HT-29 (cell line): ENCODE data around the gene SLC36A4. TPM values are rescaled to one million over a fixed set of nuclear protein-coding genes. Genes with fewer than 3 reads are reported as not detected.
"Not testable (repeated sequence)": the region's sequence is repeated elsewhere in the genome, so short reads cannot be mapped to it uniquely, and the experiment has no call there.

Experiments used
- DNase-seq: peaks from one replicate; pipeline ENCODE4 v3.0.0-alpha.2; 2015; ENCODE audit warnings: low spot score
- small RNA-seq: library from RNA; depleted of rRNA; stranded (forward); fragments of <200 nt; gene quantifications from one replicate; pipeline ENCODE3, GENCODE V24; 2014
- total RNA-seq: library from RNA; depleted of rRNA; stranded (reverse); fragments of >200 nt; shearing (Covaris generic); gene quantifications from 2 replicates; pipeline ENCODE4 v1.2.3, GENCODE V29; 2014; rRNA removed

SLC36A4 gene
- total RNA-seq, 1 experiment from 2014 or later, result 2.7 TPM

DNA sequence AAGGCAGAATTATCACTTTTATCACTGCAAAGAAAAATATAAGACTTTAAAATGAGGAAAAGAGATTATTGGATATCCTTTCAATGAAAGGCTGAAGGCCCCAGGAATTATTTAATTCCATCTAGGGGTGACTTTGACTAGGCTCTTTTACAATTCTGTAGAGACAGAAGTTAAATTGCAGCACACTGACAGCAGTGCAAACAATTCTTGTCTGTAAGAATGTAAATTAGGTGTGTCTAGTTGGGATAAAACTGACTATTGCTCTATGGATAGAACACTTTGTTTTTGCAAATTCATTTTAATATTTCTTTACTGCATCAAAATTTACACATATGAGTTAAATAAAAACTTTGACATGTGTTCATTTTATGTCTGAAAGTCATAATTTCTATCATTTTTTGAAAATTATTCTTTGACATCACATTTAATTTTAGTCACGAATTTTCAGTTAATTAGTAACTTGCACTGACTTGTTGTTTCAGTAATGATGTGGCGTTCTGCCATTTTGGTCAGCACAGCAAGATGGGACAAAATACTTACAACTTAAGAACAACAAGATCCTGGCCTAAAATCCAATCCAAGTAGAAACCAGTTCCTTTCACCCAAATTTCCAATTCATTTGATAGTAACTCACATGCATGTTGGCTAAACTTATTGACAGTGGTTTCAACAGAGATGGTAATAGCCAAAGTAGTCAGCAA, 75.1 kb downstream of the SLC36A4 start:
- DNase-seq, result no peak

DNA sequence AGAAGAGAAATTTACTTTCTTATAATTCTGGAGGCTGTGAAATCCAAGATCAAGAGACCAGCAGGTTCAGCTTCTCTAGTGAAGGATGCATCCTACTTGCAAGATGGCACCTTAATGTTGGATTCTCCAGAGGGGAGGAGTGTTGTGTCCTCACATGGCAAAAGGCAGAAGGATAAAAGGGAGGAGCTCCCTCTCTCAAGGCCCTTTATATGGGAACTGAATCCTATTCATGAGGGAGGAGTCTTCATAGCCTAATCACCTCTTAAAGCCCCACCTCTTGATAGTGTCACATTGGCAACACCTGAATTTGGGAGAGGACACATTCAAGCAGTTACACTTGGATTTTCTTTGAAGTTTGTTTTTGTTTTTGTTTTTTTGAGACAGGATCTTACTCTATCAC, 79.5 kb downstream of the SLC36A4 start:
- DNase-seq, result no peak

DNA sequence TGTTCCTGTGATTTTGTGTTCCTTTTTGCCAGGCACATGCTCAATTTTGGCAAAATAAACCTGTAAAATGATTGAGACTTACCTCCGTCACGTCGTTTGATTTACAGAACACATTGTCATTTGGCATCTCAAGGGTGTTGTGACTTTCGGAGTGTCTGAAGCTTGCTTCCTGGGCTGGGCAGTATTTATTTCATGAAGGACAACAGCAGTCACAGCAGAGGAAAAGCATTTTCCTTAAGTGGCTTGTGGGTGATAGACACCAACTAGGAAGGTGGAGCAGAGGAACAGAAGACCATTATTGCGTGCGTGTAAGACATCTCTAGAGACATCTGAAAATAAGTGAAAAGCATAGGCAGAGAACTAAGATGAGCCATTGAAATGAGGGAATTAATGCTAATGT, 80.2 kb downstream of the SLC36A4 start:
- no peak for DNase-seq

DNA sequence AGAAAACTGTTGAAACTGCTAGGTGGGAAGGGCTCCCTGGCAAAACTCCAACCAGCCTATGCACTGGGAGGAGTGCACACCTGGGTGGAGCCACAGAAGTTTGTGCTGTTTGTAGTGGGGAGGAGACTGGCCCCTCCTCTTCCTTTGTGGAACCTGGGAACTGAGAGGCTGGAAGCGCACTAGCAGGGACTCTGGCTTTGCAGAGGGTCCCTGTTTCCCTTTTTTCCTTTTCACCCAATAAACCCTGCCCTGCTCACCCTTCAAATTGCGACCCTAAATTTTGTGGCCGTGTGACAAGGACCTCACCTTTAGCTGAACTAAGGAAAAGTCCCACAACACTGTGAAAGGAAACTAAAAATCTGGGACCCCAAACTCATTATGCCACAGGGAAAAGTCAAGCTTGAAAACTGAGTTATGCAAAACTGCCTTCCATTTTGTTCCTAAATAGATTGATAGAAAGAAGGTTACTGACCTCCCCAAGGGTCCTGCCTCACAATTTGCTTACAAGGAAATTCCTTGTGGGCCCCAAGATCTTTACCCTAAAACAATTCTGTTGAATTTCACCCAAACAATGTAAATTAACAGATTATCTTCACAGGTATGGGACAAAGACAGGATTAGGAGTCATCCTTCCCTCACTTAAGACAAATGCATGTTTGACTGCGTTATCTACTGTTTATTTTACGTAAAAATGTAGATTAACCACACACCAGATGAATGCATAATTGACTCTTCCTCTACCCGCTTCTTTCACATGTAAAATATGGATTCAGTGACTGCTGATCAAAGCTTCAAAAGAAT, 81.0 kb downstream of the SLC36A4 start:
- peak; percentile 86 for DNase-seq

DNA sequence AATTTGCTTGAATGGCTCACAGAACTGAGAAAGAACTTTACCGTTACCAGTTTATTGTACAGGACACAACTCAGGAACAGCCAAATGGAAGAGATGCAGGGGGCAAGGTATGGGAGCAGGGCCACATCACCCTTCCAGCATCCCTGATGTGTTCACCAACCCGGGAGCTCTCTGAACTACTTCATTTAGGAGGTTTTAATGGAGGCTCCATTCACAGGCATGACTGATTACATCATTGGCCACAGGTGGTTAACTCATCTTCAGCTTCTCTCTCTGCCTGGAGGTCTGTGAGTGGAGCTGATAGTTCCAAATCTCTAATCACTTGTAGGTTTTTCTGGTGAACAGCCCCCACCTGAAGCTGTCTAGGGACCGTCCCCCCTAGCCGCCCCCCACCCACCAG, 83.5 kb downstream of the SLC36A4 start:
- no peak for DNase-seq

DNA sequence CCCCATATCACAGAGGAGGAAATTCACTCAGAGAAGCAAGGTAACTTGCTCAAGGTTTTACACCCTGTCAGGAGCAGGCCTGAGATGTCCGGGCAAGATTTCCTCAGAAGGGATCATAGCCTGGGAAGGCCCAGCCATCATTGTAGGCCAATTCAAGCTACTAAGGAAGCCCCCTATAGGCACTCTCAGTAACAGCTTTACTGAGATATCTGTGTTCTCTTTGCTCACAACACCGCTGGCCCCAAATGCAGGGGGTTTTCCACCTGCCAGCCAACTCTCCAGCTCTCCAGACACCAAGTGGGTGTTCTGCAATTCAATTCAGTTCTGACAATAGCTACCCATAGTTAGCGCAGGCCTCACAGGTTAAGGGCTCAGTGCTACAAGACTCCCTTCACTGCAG, 84.0 kb downstream of the SLC36A4 start:
- no peak for DNase-seq

DNA sequence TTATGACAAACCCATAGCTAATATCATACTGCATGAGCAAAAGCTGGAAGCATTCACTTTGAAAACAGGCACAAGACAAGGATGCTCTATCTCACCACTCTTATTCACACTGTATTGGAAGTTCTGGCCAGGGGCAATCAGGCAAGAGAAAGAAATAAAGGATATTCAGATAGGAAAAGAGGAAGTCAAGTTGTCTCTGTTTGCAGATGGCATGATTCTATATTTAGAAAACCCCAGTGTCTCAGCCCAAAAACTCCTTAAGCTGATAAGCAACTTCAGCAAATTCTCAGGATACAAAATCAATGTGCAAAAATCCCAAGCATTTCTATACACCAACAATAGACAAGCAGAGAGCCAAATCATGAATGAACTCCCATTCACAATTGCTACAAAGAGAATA, 86.6 kb downstream of the SLC36A4 start:
- DNase-seq, result not testable (repeated sequence)

DNA sequence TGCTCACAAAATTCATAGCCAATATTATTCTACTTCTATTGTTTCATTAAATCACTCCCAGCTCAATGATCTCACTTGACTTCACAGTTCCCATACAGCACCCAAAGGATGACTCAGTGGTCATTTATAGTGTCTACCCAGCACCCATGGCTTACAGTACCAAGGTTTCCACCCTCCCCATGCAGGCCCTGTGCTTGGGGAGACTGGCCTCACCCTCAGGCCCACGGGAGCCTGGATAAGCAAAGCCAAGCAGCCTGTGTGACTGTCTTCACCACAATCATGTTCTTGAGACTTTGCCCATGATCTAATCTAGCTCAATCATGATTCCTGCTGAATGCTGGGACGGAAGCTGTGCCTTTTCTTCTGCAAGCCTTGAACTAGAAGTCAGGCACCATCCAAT, 97.6 kb downstream of the SLC36A4 start:
- DNase-seq, result no peak

DNA sequence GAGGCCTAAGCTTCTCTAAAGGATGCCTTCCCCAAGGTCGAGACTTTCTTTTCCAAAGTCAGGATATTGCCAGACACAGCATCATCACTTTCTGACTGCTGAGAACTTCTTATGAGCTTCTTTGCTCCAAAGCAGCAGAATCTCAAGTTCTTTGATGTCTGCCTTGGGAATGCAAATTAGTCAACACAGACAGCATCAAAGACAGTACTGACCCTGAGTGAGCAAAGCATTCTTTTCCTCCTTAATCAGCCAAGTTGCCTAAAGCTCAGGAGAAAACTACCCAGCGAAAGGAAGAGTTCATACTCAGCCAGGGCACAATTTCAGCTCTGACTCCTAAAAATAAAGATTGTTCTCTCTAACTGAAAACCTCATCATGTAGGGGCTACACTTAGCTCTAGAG, 98.0 kb downstream of the SLC36A4 start:
- no peak for DNase-seq

Small RNA genes within 50 kb of the gene (small RNA-seq; reads per million reads assigned to genes)
- gene AP003072.1, result not detected

Other genes starting within 250 kb of the SLC36A4 start
- gene MTNR1B, start 228.3 kb downstream of the SLC36A4 start, total RNA-seq, result not detected in 2 replicates
- gene DEUP1, start 132.8 kb upstream of the SLC36A4 start, total RNA-seq, result not detected in 2 replicates